H1 (cell line): Measurements from ENCODE around the gene FNDC5. TPM values are rescaled to one million over a fixed set of nuclear protein-coding genes. Genes with fewer than 3 reads are reported as not detected.

Experiments
- CTCF ChIP-seq, 3 experiments: IDR thresholded peaks; 1 replicate in 2 of 3; 2 replicates in 1 of 3; pipeline versions ENCODE4 v1.5.1 to v1.6.1; 2011; ENCODE audit warnings: low read length in 3 of 3, mild to moderate bottlenecking in 3 of 3, inconsistent platforms in 2 of 3, low read depth in 1 of 3, moderate library complexity in 1 of 3; ENCODE audit not compliant: insufficient read depth in 1 of 3; ENCODE audit errors: control extremely low read depth in 1 of 3
- GABPA ChIP-seq: IDR thresholded peaks from 2 replicates; pipeline ENCODE4 v1.6.1; 2011; ENCODE audit warnings: mild to moderate bottlenecking, low read length, moderate library complexity, borderline replicate concordance; ENCODE audit not compliant: insufficient read depth
- KDM5A ChIP-seq: fragments of 200-600 bp; IDR thresholded peaks from 2 replicates; pipeline ENCODE4 v1.7.1; 2012; ENCODE audit warnings: mild to moderate bottlenecking, low read length, inconsistent platforms, mixed read lengths
- SAP30 ChIP-seq: fragments of 300-600 bp; sonication (generic); IDR thresholded peaks from 2 replicates; pipeline ENCODE4 v1.7.1; 2012; ENCODE audit warnings: low read length, moderate library complexity, mild to moderate bottlenecking, inconsistent platforms; ENCODE audit not compliant: insufficient read depth, insufficient replicate concordance
- polyA plus RNA-seq, 7 experiments: library from polyadenylated mRNA; depleted of rRNA in 3 of 7; stranded (reverse) in 5 of 7; unstranded in 2 of 7; fragments of >200 nt in 5 of 7; fragments of 200-250 nt in 2 of 7; gene quantifications; 1 replicate in 5 of 7; 2 replicates in 1 of 7; 4 replicates in 1 of 7; pipeline versions ENCODE4 v1.2.1 to v1.2.3, GENCODE V29; 2011 to 2013; ENCODE audit warnings: missing spikeins in 2 of 7, mixed read lengths in 2 of 7
- total RNA-seq: library from RNA; stranded (reverse); fragmentation: NEBNext Ultra II Directional; extraction: Animal tissue kit (Norgen Biotek cat#: 25700); gene quantifications from 2 replicates; pipeline ENCODE4 v1.2.1, GENCODE V29; 2021

FNDC5 gene
- total and polyA plus RNA-seq, 2 of the 8 experiments (the other 6 are each of a cell fraction or from before 2014, with no cell fraction given), result 1.8 to 2.0 TPM

DNA sequence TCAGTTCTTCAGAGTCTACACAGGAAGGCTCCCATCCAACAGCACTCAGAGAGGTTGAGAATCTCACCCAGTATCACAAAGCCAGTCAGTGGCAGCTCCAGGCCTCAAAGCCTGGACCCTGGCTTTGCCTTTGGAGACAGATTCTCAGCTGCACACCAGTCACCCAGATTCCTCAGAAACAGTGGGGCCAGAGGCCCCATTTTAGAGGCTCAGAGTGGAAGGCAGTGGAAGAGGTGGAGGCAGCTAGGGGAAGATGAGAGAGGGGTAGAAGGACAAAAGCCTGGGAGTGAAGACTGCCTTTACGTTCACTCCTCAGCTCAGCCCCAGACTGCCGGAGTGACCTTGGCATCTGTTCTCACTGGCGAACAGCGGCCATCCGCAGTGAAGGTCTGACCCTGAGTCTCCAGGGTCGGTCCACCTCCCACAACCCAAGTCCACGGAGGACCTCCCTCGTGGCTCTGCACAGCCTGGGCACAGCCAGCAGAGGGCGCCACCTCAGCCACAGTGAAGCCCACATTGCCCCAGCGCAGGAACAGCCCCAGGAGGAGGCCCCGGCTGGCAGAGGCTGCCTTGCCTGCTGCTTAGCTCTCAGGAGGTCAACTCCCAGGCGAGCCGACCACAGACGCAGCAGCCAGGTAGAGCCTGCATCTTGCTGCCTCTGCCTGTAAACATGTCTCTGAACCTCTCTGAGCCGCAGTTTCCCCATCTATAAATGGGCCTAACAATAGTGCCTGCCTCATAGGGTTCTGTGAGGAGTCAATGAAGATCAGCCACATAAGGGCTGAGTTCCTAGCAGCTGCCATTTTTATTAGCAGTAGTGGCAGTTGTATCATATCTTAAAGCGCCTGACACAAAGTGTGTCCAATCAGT is 5.9 kb upstream of the FNDC5 start (continued):
- TF ChIP-seq CTCF (IDR thresholded peaks at IDR 0.05; ENCODE audit: control extremely low read depth in 1 of 3, insufficient read depth in 1 of 3, low read depth in 1 of 3, low read length in 3 of 3), result peak; percentile 93 to 99 (median 99)
- TF ChIP-seq GABPA, result peak; percentile 20; the same call in 1 of the 2 replicates
- no peak for TF ChIP-seq SAP30
- no peak for TF ChIP-seq KDM5A
